ENCODE measurements around the gene PPP1R3D. TPM values are rescaled to one million over a fixed set of nuclear protein-coding genes. Genes with fewer than 3 reads are reported as not detected.
"Not testable (repeated sequence)": the region's sequence is repeated elsewhere in the genome, so short reads cannot be mapped to it uniquely, and the experiment has no call there.

The PPP1R3D gene
- total RNA-seq, 2 experiments from 2014 or later: 4.5 to 5.1 TPM

DNA sequence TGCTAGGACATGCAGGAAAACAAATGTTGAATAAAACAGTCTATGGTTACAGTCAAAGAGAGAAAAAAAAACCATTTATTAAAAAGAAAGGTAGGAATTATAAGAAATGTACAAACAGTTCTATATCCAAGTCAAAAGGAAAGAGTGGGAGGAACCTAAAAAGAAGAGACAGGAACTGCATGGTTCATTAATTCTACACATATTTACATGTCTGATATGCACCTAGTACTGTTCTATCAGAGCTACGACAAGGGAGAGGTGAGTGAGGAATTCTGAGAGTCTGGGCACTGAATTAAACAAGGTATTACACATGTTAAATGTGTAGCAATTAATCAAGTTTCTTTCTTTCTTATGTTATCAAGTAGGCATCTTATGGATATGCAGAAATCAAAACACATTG lies 48.5 kb downstream of the PPP1R3D start:
- Histone ChIP-seq H3K4me3 (ENCODE audit: low read depth, low read length, poor library complexity, severe bottlenecking) (no peak overlapping the region), H4K20me1 (ENCODE audit: insufficient read depth, low read length) (no peaks in the 10 kb centered on the region), H3K9me2 (ENCODE audit: insufficient read depth, low read length) (no peaks in the 10 kb centered on the region), H3K27ac (ENCODE audit: low read depth, low read length, poor library complexity, severe bottlenecking) (no peak overlapping the region), H2AFZ (ENCODE audit: low read length) (no peak overlapping the region), H3K9me3 (ENCODE audit: low read length) (no peaks in the 10 kb centered on the region), H3K36me3 (ENCODE audit: insufficient read depth, low read length) (no peaks in the 10 kb centered on the region), H3K4me1 (ENCODE audit: insufficient read depth, low read length, poor library complexity, severe bottlenecking) (no peaks in the 10 kb centered on the region), H3K79me2 (ENCODE audit: insufficient read depth, low read depth, low read length) (no peaks in the 10 kb centered on the region), H3K4me2 (ENCODE audit: low read length) (no peak overlapping the region)
- intact Hi-C loops (cut with micrococcal nuclease; ENCODE audit: unreplicated experiment): no loop called here
- no TSS peak for BruUV-seq (replicated peaks)
- TF ChIP-seq, protein P1, sequence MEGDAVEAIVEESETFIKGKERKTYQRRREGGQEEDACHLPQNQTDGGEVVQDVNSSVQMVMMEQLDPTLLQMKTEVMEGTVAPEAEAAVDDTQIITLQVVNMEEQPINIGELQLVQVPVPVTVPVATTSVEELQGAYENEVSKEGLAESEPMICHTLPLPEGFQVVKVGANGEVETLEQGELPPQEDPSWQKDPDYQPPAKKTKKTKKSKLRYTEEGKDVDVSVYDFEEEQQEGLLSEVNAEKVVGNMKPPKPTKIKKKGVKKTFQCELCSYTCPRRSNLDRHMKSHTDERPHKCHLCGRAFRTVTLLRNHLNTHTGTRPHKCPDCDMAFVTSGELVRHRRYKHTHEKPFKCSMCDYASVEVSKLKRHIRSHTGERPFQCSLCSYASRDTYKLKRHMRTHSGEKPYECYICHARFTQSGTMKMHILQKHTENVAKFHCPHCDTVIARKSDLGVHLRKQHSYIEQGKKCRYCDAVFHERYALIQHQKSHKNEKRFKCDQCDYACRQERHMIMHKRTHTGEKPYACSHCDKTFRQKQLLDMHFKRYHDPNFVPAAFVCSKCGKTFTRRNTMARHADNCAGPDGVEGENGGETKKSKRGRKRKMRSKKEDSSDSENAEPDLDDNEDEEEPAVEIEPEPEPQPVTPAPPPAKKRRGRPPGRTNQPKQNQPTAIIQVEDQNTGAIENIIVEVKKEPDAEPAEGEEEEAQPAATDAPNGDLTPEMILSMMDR (conservative IDR thresholded peaks at IDR 0.05; ENCODE audit: low read length): no peak
- no peak for TF ChIP-seq EZH2phosphoT487 (IDR thresholded peaks at IDR 0.05; ENCODE audit: borderline replicate concordance, low read depth, low read length)
- no peak for DNase-seq (ENCODE audit: low spot score)
- ChIA-PET CTCF (ENCODE audit: unreplicated experiment) (no interaction called here), POLR2A (no interaction called here)

DNA sequence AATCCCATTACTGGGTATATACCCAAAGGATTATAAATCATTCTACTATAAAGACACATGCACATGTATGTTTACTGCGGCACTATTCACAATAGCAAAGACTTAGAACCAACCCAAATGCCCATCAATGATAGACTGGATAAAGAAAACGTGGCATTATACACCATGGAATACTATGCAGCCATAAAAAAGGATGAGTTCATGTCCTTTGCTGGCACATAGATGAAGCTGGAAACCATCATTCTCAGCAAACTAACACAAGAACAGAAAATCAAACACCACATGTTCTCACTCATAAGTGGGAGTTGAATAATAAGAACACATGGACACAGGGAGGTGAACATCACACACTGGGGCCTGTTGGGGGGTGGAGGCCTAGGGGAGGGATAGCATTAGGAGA lies 50.1 kb downstream of the PPP1R3D start:
- H3K27ac ChIP-seq (ENCODE audit: low read depth, low read length, poor library complexity, severe bottlenecking); POLR2A ChIA-PET; H3K36me3 ChIP-seq (ENCODE audit: insufficient read depth, low read length); intact Hi-C loops (cut with micrococcal nuclease; ENCODE audit: unreplicated experiment); H3K79me2 ChIP-seq (ENCODE audit: insufficient read depth, low read depth, low read length); H3K9me2 ChIP-seq (ENCODE audit: insufficient read depth, low read length); H2AFZ ChIP-seq (ENCODE audit: low read length); H3K4me3 ChIP-seq (ENCODE audit: low read depth, low read length, poor library complexity, severe bottlenecking); BruUV-seq (replicated peaks); H3K4me1 ChIP-seq (ENCODE audit: insufficient read depth, low read length, poor library complexity, severe bottlenecking); H4K20me1 ChIP-seq (ENCODE audit: insufficient read depth, low read length); DNase-seq (ENCODE audit: low spot score); H3K9me3 ChIP-seq (ENCODE audit: low read length); H3K4me2 ChIP-seq (ENCODE audit: low read length); CTCF ChIA-PET (ENCODE audit: unreplicated experiment): not testable (repeated sequence)

DNA sequence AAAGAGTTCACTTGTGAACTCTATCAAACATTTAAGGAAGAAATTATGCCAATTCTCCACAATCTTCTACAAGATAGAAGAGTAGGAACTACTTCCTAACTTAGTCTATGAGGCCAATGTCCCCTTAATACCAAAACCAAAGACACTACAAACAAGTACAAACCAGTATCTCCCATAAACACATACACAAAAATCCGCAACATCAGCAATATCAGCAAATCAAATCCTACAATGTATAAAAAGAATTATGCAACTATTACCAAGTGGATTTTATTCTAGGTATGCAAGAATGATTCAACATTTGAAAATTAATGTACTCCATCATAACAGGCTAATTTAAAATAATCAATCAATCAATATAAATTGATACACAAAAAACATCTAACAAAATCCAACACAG lies 52.1 kb downstream of the PPP1R3D start:
- no peaks in the 10 kb centered on the region for H3K4me1 ChIP-seq (ENCODE audit: insufficient read depth, low read length, poor library complexity, severe bottlenecking)
- ChIA-PET POLR2A (no interaction called here), CTCF (ENCODE audit: unreplicated experiment) (no interaction called here)
- no peaks in the 10 kb centered on the region for H3K79me2 ChIP-seq (ENCODE audit: insufficient read depth, low read depth, low read length)
- BruUV-seq (replicated peaks): no TSS peak
- TF ChIP-seq, protein P1 (conservative IDR thresholded peaks at IDR 0.05; ENCODE audit: low read length): no peak
- TF ChIP-seq EZH2phosphoT487 (IDR thresholded peaks at IDR 0.05; ENCODE audit: borderline replicate concordance, low read depth, low read length): no peak
- no peaks in the 10 kb centered on the region for H3K9me3 ChIP-seq (ENCODE audit: low read length)
- DNase-seq (ENCODE audit: low spot score): no peak
- no peak overlapping the region for H2AFZ ChIP-seq (ENCODE audit: low read length)
- no peak overlapping the region for H3K4me3 ChIP-seq (ENCODE audit: low read depth, low read length, poor library complexity, severe bottlenecking)
- no peaks in the 10 kb centered on the region for H4K20me1 ChIP-seq (ENCODE audit: insufficient read depth, low read length)
- H3K27ac ChIP-seq (ENCODE audit: low read depth, low read length, poor library complexity, severe bottlenecking): no peak overlapping the region
- H3K9me2 ChIP-seq (ENCODE audit: insufficient read depth, low read length): no peaks in the 10 kb centered on the region
- intact Hi-C loops (cut with micrococcal nuclease; ENCODE audit: unreplicated experiment): no loop called here
- H3K36me3 ChIP-seq (ENCODE audit: insufficient read depth, low read length): no peaks in the 10 kb centered on the region
- H3K4me2 ChIP-seq (ENCODE audit: low read length): no peak overlapping the region

Other genes starting within 250 kb of the PPP1R3D start
- gene SYCP2, start 6.7 kb downstream of the PPP1R3D start, total RNA-seq (2014; rRNA removed; shearing (Covaris generic)): 0.36 and 0.38 TPM in 2 replicates
- gene SYCP2, start 6.7 kb downstream of the PPP1R3D start, total RNA-seq (2022): 0.19 and 0.22 TPM in 2 replicates
- gene FAM217B, start 84 bp upstream of the PPP1R3D start, total RNA-seq (2014; rRNA removed; shearing (Covaris generic)): 16.1 and 18.0 TPM in 2 replicates
- 26.2 and 28.3 TPM in 2 replicates for gene FAM217B, start 84 bp upstream of the PPP1R3D start, total RNA-seq (2022)
- gene CDH26, start 18.1 kb upstream of the PPP1R3D start, total RNA-seq (2014; rRNA removed; shearing (Covaris generic)): 0.19 TPM in 1 of 2 replicates, not detected in the other
- 0.26 and 0.36 TPM in 2 replicates for gene CDH26, start 18.1 kb upstream of the PPP1R3D start, total RNA-seq (2022)